Neural crest cell (in vitro differentiated cells): Measurements from ENCODE around the gene CCDC85C. TPM values are rescaled to one million over a fixed set of nuclear protein-coding genes. Genes with fewer than 3 reads are reported as not detected.

ENCODE experiments used
- DNase-seq: peaks from one replicate; pipeline ENCODE4 v3.0.0; 2021; ENCODE audit warnings: low read depth, mixed read lengths, low spot score
- H3K27ac Mint-ChIP-seq: one replicate; pipeline ENCODE4 v1.8.0; 2021; ENCODE audit warnings: mild to moderate bottlenecking, mixed read lengths; ENCODE audit not compliant: unreplicated experiment
- H3K27me3 Mint-ChIP-seq: 2 replicates; pipeline ENCODE4 v1.8.0; 2021; ENCODE audit warnings: low read depth, mild to moderate bottlenecking, mixed read lengths
- H3K36me3 Mint-ChIP-seq: 2 replicates; pipeline ENCODE4 v1.8.0; 2021; ENCODE audit warnings: low read depth, mild to moderate bottlenecking, mixed read lengths
- H3K4me1 Mint-ChIP-seq: 2 replicates; pipeline ENCODE4 v1.8.0; 2021; ENCODE audit warnings: mixed read lengths
- H3K4me3 Mint-ChIP-seq: one replicate; pipeline ENCODE4 v1.8.0; 2021; ENCODE audit warnings: mild to moderate bottlenecking, mixed read lengths
- H3K9me3 Mint-ChIP-seq: 2 replicates; pipeline ENCODE4 v1.8.0; 2021; ENCODE audit warnings: mixed read lengths
- CTCF ChIP-seq: fragments of 200-600 bp; sonication (generic); conservative IDR thresholded peaks from 2 replicates; pipeline ENCODE4 v1.5.0; 2021; ENCODE audit warnings: antibody characterized with exemption, mild to moderate bottlenecking
- total RNA-seq: library from RNA; stranded (reverse); gene quantifications from 2 replicates; pipeline ENCODE4 v1.2.1, GENCODE V29; 2021

Gene CCDC85C
- total RNA-seq, 1 donor from 2014 or later, result 31.4 TPM

GRCh38 chr14:99479160-99479905 lies 124.7 kb downstream of the CCDC85C start:
- H3K4me1 Mint-ChIP-seq, result peaks cover 43% of the 10 kb centered on the region
- no peaks in the 10 kb centered on the region for H3K27me3 Mint-ChIP-seq
- H3K27ac Mint-ChIP-seq, result no peak overlapping the region
- H3K36me3 Mint-ChIP-seq, result no peaks in the 10 kb centered on the region
- no peaks in the 10 kb centered on the region for H3K9me3 Mint-ChIP-seq
- peak overlapping the region; percentile 94 for H3K4me3 Mint-ChIP-seq
- no peak for DNase-seq
- no peak for TF ChIP-seq CTCF

GRCh38 chr14:99478128-99478527 lies 125.9 kb downstream of the CCDC85C start:
- DNase-seq, result no peak
- Mint-ChIP-seq H3K4me3 (peak overlapping the region; percentile 17), H3K4me1 (peaks cover 43% of the 10 kb centered on the region), H3K9me3 (no peaks in the 10 kb centered on the region), H3K27ac (no peak overlapping the region), H3K36me3 (no peaks in the 10 kb centered on the region), H3K27me3 (no peaks in the 10 kb centered on the region)
- no peak for TF ChIP-seq CTCF

GRCh38 chr14:99476864-99477263 lies 127.1 kb downstream of the CCDC85C start:
- Mint-ChIP-seq H3K36me3 (no peaks in the 10 kb centered on the region), H3K4me1 (peaks cover 33% of the 10 kb centered on the region), H3K27me3 (no peaks in the 10 kb centered on the region), H3K9me3 (no peaks in the 10 kb centered on the region), H3K27ac (no peak overlapping the region), H3K4me3 (no peak overlapping the region)
- no peak for DNase-seq
- no peak for TF ChIP-seq CTCF

GRCh38 chr14:99475660-99476059 lies 128.3 kb downstream of the CCDC85C start:
- peaks cover 26% of the 10 kb centered on the region for H3K4me1 Mint-ChIP-seq
- no peak overlapping the region for H3K4me3 Mint-ChIP-seq
- no peak overlapping the region for H3K27ac Mint-ChIP-seq
- no peak for TF ChIP-seq CTCF
- no peak for DNase-seq
- H3K36me3 Mint-ChIP-seq, result no peaks in the 10 kb centered on the region
- no peaks in the 10 kb centered on the region for H3K9me3 Mint-ChIP-seq
- H3K27me3 Mint-ChIP-seq, result no peaks in the 10 kb centered on the region

GRCh38 chr14:99475179-99475578 lies 128.8 kb downstream of the CCDC85C start:
- Mint-ChIP-seq H3K4me1 (peaks cover 26% of the 10 kb centered on the region), H3K27me3 (no peaks in the 10 kb centered on the region)

More at GRCh38 chr14:99475179-99475578, 128.8 kb downstream of the CCDC85C start:
- Mint-ChIP-seq H3K4me3 (no peak overlapping the region), H3K9me3 (no peaks in the 10 kb centered on the region), H3K36me3 (no peaks in the 10 kb centered on the region), H3K27ac (no peak overlapping the region)
- DNase-seq, result no peak
- TF ChIP-seq CTCF, result no peak
